NCI-H1694 treated with DMSO at 0.1 percent for 48 hours (cell line): ENCODE data around the gene PXMP4.

Experiments used
- DNase-seq: peaks from one replicate; lab custom pipeline; 2025; lab: John Stamatoyannopoulos, UW

PXMP4 gene

DNA sequence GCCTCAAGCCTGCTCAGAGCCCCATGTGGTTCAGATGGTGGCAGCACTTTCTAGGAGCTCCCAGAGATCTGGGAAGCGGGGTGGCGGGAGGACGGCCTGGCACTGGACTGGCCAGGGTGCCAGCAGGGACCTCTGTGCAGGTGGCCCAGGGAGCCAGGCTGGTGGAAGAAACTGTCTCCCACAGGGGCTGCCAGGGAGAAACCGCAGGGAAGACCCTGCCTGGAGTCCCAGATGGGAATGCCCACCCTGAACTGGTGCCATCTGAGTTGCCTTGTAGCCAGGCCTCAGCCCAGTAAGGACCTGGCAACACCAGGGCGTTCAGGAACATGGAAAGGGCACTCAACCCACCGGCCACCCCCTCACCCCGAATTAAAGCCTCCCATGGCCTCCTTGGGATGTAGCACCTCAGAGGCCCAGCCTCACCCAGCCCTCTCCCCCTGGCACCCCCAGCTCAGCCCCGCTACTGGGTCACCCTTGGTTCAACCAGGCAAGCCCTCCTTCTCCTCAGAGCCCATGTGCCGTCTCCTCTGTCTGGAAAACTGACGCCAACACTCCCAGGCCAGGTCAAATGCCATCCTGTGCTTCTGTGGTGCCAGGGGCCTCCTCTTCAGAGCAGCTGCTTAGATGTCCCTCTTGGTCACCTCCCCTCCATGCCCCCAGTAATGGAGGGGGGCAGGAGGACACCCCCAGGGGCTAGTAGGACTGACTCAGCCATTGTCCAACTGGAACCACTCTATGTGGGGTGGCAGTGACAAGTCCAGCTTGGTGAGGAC lies 63.9 kb downstream of the PXMP4 start:
- DNase-seq, result no peak

DNA sequence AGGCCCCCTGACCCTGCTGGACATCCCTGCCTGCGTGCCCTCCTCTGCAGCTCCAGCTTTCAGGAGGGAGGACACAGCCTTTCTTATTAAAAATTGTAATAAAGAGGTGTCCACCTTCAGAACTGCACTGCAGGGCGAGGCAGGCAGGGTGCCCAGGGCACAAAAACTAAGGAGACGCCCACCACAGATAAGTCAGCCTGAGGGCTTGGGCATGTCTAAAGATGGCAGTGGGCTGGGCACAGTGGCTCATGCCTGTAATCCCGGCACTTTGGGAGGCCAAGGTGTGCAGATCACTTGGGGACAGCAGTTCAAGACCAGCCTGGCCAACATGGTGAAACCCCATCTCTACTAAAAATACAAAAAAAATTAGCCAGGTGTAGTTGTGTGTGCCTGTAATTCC lies 64.9 kb downstream of the PXMP4 start:
- no peak for DNase-seq

DNA sequence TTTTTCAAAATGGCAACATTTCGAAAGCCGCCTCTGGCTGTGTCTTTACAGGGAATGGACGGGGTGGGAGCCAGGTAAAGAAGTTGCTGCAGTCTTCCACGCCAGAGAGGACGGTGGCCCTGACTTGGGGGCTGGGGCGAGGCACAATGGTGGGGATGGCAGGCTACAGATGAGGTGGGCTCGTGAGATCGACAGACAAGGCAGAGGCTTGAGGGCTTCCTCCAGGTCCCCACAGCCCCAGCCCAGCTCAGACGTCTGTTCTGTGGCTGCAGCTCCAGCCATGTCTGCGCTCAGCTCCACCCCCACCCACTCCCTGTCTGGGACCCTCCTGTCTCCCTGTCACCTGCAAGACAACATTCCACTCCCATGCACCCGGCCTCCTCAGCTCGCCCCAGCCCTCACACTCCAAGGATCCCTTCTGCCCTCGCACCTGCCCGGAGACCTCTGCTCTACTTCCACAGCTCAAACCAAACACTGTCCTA lies 65.4 kb downstream of the PXMP4 start:
- DNase-seq, result no peak

DNA sequence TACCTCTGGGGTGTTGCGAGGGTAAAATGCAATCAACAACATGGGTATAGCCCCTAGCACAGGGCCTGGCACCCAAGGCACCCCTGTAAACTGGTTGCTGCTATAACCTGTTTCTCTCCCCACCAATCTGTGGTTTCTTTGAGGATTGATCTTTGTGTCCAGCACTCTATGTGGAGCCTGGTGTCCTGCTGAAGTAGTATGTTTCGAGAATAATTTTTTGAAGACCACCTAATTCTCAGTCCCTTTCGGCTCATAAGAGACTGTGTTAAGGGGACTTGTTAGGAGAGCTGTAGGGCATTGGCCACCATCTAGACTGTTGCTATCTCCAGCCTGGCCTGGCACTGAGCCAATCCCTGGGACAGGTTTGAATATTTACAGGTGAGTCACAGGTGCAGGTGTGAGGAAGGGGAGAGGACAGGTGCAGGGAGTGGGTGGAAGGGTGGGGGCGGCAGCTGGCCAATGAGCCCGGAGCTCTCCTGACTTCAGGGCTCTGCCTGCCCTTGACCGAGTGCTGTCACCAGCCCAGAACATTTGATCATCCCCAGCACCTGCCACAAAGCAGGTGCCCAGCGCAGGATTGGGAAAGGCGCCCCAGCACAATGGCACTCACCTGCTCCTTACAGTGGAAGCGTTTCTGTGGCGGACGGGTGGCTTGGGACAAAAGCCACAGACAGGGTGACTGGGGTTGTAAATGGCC lies 66.1 kb downstream of the PXMP4 start:
- no peak for DNase-seq

DNA sequence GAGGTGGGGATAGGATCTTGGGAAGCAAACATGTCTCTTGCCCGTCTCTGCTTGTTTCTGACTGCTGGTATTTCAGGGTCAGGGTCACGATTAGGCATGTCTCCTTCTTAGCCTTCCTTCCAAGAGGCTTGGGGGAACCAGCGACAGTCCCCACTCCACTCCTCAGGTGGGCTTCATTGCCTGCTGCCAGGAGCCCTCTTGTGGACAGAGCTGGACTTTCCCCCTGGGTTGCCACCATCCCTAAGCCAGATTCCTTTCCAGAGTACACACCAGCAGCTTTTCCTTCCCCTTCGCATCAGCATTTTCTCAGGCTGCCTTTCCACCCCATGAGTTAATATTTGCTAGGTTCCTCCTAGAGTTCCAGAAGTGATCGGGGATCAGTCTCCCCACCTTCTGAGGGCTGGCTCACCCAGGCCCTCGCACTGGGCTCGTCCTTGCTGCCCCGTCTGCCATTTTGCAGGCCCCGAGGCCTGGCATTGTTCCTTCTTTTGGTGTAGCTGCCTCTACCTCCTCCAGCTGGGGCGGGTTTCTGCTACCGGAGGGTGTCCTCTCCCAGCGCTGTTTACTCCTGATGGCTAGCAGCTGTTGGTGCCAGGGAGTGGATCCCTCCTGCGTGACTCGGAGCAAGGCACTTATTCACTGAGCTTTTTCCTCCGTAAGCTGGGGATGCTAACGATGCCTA lies 66.8 kb downstream of the PXMP4 start:
- DNase-seq, result peak; percentile 59
